K562 (cell line): ENCODE data around the gene DHRS2. TPM values are rescaled to one million over a fixed set of nuclear protein-coding genes. Genes with fewer than 3 reads are reported as not detected.

ENCODE experiments used
- ATAC-seq: fragments of 200-7000 bp; cut with Tn5 transposase; 3 replicates; pipeline ENCODE4 v1.9.1; 2020; ENCODE audit warnings: moderate library complexity
- BruUV-seq: library from RNA; stranded (reverse); fragments of 400-500 nt; replicated peaks from 2 replicates; lab custom pipeline; 2021; lab: Mats Ljungman, UMichigan
- CTCF ChIA-PET: fragments of 300-600 bp; formaldehyde crosslinking; extraction: SDS; loops from one replicate; lab custom pipeline; 2021; ENCODE audit warnings: low intra/inter-chr PET ratio; lab: Yijun Ruan, JAX
- POLR2A ChIA-PET: fragments of 300-600, 350-650 bp; sonication (Branson Sonifier 250); formaldehyde crosslinking; extraction: SDS; loops from one replicate; lab custom pipeline; 2021; ENCODE audit warnings: antibody characterized with exemption, inconsistent platforms; lab: Yijun Ruan, JAX
- DNase-seq, 4 experiments: peaks; one replicate each; pipeline versions ENCODE4 v3.0.0 to v3.0.0-alpha.2; 2011 to 2018; ENCODE audit warnings: low spot score in 3 of 4, mixed read lengths in 3 of 4; ENCODE audit errors: extremely low read depth in 1 of 4
- FAIRE-seq: peaks from 2 replicates; lab custom pipeline; 2011; peaks lifted over from hg19 to GRCh38; lab: Jason Lieb, UNC
- H2AFZ ChIP-seq: 2 replicates; pipeline ENCODE4 v1.6.0; 2011; ENCODE audit warnings: low read depth, low read length, control low read depth, inconsistent platforms
- H3K27ac ChIP-seq: fragments of 200-600 bp; 3 replicates; pipeline ENCODE4 v1.8.0; 2011; ENCODE audit warnings: low read depth, mild to moderate bottlenecking, control low read depth, inconsistent platforms, low read length, moderate library complexity, mixed read lengths; ENCODE audit errors: extremely low read depth
- H3K27me3 ChIP-seq, 2 experiments: fragments of 300-600 bp in 1 of 2; 2 replicates in 1 of 2; 3 replicates in 1 of 2; pipeline versions ENCODE4 v1.6.0 to v1.8.0; 2011; ENCODE audit warnings: inconsistent platforms in 2 of 2, low read length in 2 of 2, mild to moderate bottlenecking in 1 of 2, mixed read lengths in 1 of 2, moderate library complexity in 1 of 2; ENCODE audit not compliant: control insufficient read depth in 2 of 2, insufficient read depth in 2 of 2
- H3K36me3 ChIP-seq: fragments of 300-600 bp; 3 replicates; pipeline ENCODE4 v1.8.0; 2011; ENCODE audit warnings: mild to moderate bottlenecking, low read length, inconsistent platforms; ENCODE audit not compliant: control insufficient read depth, insufficient read depth
- H3K4me1 ChIP-seq, 2 experiments: fragments of 200-600 bp in 1 of 2; replicated peaks in 1 of 2; 2 replicates in 1 of 2; 3 replicates in 1 of 2; pipeline versions ENCODE4 v1.5.1 to v1.8.0; 2011; ENCODE audit warnings: inconsistent platforms in 2 of 2, low read length in 2 of 2, mild to moderate bottlenecking in 1 of 2, mixed read lengths in 1 of 2, moderate library complexity in 1 of 2; ENCODE audit not compliant: control insufficient read depth in 2 of 2, insufficient read depth in 2 of 2
- H3K4me2 ChIP-seq: 2 replicates; pipeline ENCODE4 v1.6.1; 2011; ENCODE audit warnings: low read length, control low read depth, inconsistent platforms, mixed read lengths; ENCODE audit not compliant: insufficient read depth
- H3K4me3 ChIP-seq: fragments of 200-600 bp; sonication (generic), shearing (Covaris generic); 2 replicates; pipeline ENCODE4 v1.5.1; 2016; ENCODE audit warnings: control low read depth, inconsistent platforms
- H3K79me2 ChIP-seq: fragments of 200-600 bp; 3 replicates; pipeline ENCODE4 v1.8.0; 2011; ENCODE audit warnings: low read length, inconsistent platforms; ENCODE audit not compliant: control insufficient read depth, insufficient read depth
- H3K9ac ChIP-seq, 2 experiments: 2 replicates each; pipeline versions ENCODE4 v1.6.0 to v1.6.1; 2011; ENCODE audit warnings: low read depth in 2 of 2, low read length in 2 of 2, control low read depth in 1 of 2, inconsistent platforms in 1 of 2, mild to moderate bottlenecking in 1 of 2, mixed read lengths in 1 of 2; ENCODE audit not compliant: insufficient read depth in 1 of 2
- H3K9me1 ChIP-seq: one replicate; pipeline ENCODE4 v1.6.0; 2011; ENCODE audit warnings: inconsistent platforms, mild to moderate bottlenecking, low read length, moderate library complexity; ENCODE audit not compliant: control insufficient read depth, insufficient read depth
- H3K9me3 ChIP-seq: replicated peaks from 2 replicates; pipeline ENCODE4 v1.5.1; 2011; ENCODE audit warnings: low read depth, low read length, inconsistent platforms; ENCODE audit not compliant: control insufficient read depth, insufficient read depth
- H4K20me1 ChIP-seq: replicated peaks from 2 replicates; pipeline ENCODE4 v1.6.1; 2011; ENCODE audit warnings: low read length, inconsistent platforms, mixed read lengths; ENCODE audit not compliant: control insufficient read depth, insufficient read depth
- CEBPG ChIP-seq, 3 experiments: fragments of 200-800 bp in 1 of 3; sonication (Bioruptor generic) in 1 of 3; sonication (generic) in 1 of 3; formaldehyde crosslinking in 1 of 3; IDR thresholded peaks in 2 of 3; conservative IDR thresholded peaks in 1 of 3; 2 replicates each; pipeline versions ENCODE4 v1.6.1 to v1.8.0; 2016 to 2022; ENCODE audit warnings: missing compliant biosample characterization in 2 of 3, missing genetic modification characterization in 2 of 3, mild to moderate bottlenecking in 1 of 3, missing genetic modification reagents in 1 of 3
- ELK3 ChIP-seq: fragments of 450-650 bp; formaldehyde crosslinking; IDR thresholded peaks from 2 replicates; pipeline ENCODE4 v1.4.0; 2020; ENCODE audit warnings: mild to moderate bottlenecking
- FOXA3 ChIP-seq, 2 experiments: fragments of 450-650 bp in 1 of 2; sonication (generic) in 1 of 2; formaldehyde crosslinking; IDR thresholded peaks in 1 of 2; conservative IDR thresholded peaks in 1 of 2; 2 replicates each; pipeline versions ENCODE4 v1.4.0 to v1.8.0; 2020 to 2022; ENCODE audit warnings: mild to moderate bottlenecking in 2 of 2, missing genetic modification reagents in 1 of 2
- MCM3 ChIP-seq: fragments of 450-650 bp; IDR thresholded peaks from 2 replicates; pipeline ENCODE4 v1.6.1; 2016
- MCM7 ChIP-seq, 2 experiments: fragments of 450-650 bp; IDR thresholded peaks; 2 replicates each; pipeline ENCODE4 v1.6.1; 2016 to 2018
- NBN ChIP-seq: fragments of 450-650 bp; IDR thresholded peaks from 2 replicates; pipeline ENCODE4 v1.6.1; 2016; ENCODE audit warnings: low read depth, mild to moderate bottlenecking
- NCOA6 ChIP-seq: fragments of 450-650 bp; IDR thresholded peaks from 2 replicates; pipeline ENCODE4 v1.6.1; 2017; ENCODE audit warnings: mild to moderate bottlenecking
- NUFIP1 ChIP-seq: fragments of 450-650 bp; IDR thresholded peaks from 2 replicates; pipeline ENCODE4 v1.6.1; 2018; ENCODE audit not compliant: partially characterized antibody
- PRDM10 ChIP-seq: fragments of 450-650 bp; IDR thresholded peaks from 2 replicates; pipeline ENCODE4 v1.6.1; 2018; ENCODE audit not compliant: partially characterized antibody
- SAFB ChIP-seq: fragments of 200-400 bp; formaldehyde crosslinking; IDR thresholded peaks from 2 replicates; pipeline ENCODE4 v1.6.1; 2017; ENCODE audit warnings: low read depth, low read length, borderline replicate concordance
- TBP ChIP-seq: optimal IDR thresholded peaks from 2 replicates; pipeline ENCODE3; 2011; ENCODE audit warnings: low read depth, low read length, improper control_type of control experiment
- ZNF444 ChIP-seq: fragments of 250-450 bp; sonication (Bioruptor Pico); IDR thresholded peaks from 2 replicates; pipeline ENCODE4 v1.4.0; 2020; ENCODE audit warnings: mild to moderate bottlenecking, moderate library complexity
- WGBS: fragments of 100-300 bp; shearing (Covaris generic); methylation state at CpG from one replicate; pipeline ENCODE4 v1.1.6; 2016; ENCODE audit warnings: low coverage, mixed read lengths; ENCODE audit not compliant: insufficient coverage; ENCODE audit errors: missing lambda C conversion rate; 5-methylcytosine and 5-hydroxymethylcytosine counted together
- in situ Hi-C: fragments of 300-500 bp; cut with MboI; formaldehyde crosslinking; loops from 4 replicates; pipeline ENCODE4 v1.15.0; 2018; ENCODE audit warnings: inconsistent platforms, mixed read lengths
- intact Hi-C: fragments of 100-400 bp; cut with micrococcal nuclease; formaldehyde crosslinking; loops from 2 replicates; pipeline ENCODE4 v1.14.2; 2022
- polyA plus RNA-seq, 8 experiments: library from polyadenylated mRNA; depleted of rRNA in 4 of 8; stranded (reverse) in 5 of 8; unstranded in 3 of 8; fragments of >200 nt; fragmentation: Nextera tagmentation in 2 of 8; fragmentation: Illumina TruSeq in 1 of 8; extraction: Ambion mirVana in 2 of 8; extraction: Trizol in 1 of 8; gene quantifications; 2 replicates each; pipeline versions ENCODE4 v1.2.1 to v1.2.3, GENCODE V29; 2011 to 2014; ENCODE audit warnings: inconsistent platforms in 1 of 8, missing spikeins in 1 of 8
- total RNA-seq, 7 experiments: library from RNA; depleted of rRNA in 6 of 7; stranded (reverse); fragments of >200 nt in 6 of 7; fragmentation: Illumina TruSeq in 2 of 7; extraction: Trizol in 2 of 7; gene quantifications; 2 replicates each; pipeline versions ENCODE4 v1.2.1 to v1.2.3, GENCODE V29; 2011 to 2021; ENCODE audit warnings: low replicate concordance in 1 of 7
- TF ChIP-seq, protein P1 (sequence below), 2 experiments: fragments of 200-800 bp in 1 of 2; sonication (Bioruptor generic) in 1 of 2; sonication (generic) in 1 of 2; formaldehyde crosslinking in 1 of 2; IDR thresholded peaks in 1 of 2; conservative IDR thresholded peaks in 1 of 2; 2 replicates each; pipeline versions ENCODE4 v1.5.0 to v1.6.1; 2016 to 2020; ENCODE audit warnings: missing compliant biosample characterization in 1 of 2, missing genetic modification characterization in 1 of 2, missing genetic modification reagents in 1 of 2
- TF ChIP-seq, protein P2 (sequence below): fragments of 450-650 bp; conservative IDR thresholded peaks from 2 replicates; pipeline ENCODE4 v1.6.1; 2016; ENCODE audit warnings: missing genetic modification characterization, low read depth, mild to moderate bottlenecking, control low read depth, missing compliant biosample characterization

The DHRS2 gene
- total and polyA plus RNA-seq, 9 of the 15 experiments (the other 6 are each of a cell fraction or from before 2014, with no cell fraction given): 2.9 to 96.8 (median 64.4) TPM

GRCh38 chr14:23648764-23649460 lies 12.7 kb downstream of the DHRS2 start:
- ATAC-seq (no peak), DNase-seq (no peak), FAIRE-seq (no peak)
- CTCF ChIA-PET: no interaction called here
- H3K79me2 ChIP-seq: no peaks in the 10 kb centered on the region
- no peak overlapping the region for H3K4me3 ChIP-seq
- no peaks in the 10 kb centered on the region for H3K36me3 ChIP-seq
- no peaks in the 10 kb centered on the region; a peak in 1 of 5 replicates for H3K27me3 ChIP-seq
- H3K4me2 ChIP-seq: no peak overlapping the region
- no peak overlapping the region for H3K27ac ChIP-seq
- BruUV-seq: no TSS peak
- POLR2A ChIA-PET: no interaction called here
- no peaks in the 10 kb centered on the region for H3K9me1 ChIP-seq
- no peak overlapping the region for H2AFZ ChIP-seq
- no peaks in the 10 kb centered on the region for H3K9me3 ChIP-seq
- H3K9ac ChIP-seq: no peak overlapping the region
- intact Hi-C loops: no loop called here
- in situ Hi-C loops: no loop called here
- 14% methylated on average over 4 of the region's 5 CpGs for WGBS
- peaks cover 7 to 9% of the 10 kb centered on the region in 2 experiments; a peak in 3 of 5 replicates for H3K4me1 ChIP-seq
- no peaks in the 10 kb centered on the region for H4K20me1 ChIP-seq
- TF ChIP-seq ELK3: no peak
- TF ChIP-seq TBP: no peak
- no peak for TF ChIP-seq CEBPG (CRISPR knock-in tag; IDR thresholded peaks at IDR 0.05)
- no peak for TF ChIP-seq CEBPG (tag; conservative IDR thresholded peaks at IDR 0.05 in 1 of 2, IDR thresholded peaks at IDR 0.05 in 1 of 2)
- TF ChIP-seq MCM3: no peak
- TF ChIP-seq, protein P1, sequence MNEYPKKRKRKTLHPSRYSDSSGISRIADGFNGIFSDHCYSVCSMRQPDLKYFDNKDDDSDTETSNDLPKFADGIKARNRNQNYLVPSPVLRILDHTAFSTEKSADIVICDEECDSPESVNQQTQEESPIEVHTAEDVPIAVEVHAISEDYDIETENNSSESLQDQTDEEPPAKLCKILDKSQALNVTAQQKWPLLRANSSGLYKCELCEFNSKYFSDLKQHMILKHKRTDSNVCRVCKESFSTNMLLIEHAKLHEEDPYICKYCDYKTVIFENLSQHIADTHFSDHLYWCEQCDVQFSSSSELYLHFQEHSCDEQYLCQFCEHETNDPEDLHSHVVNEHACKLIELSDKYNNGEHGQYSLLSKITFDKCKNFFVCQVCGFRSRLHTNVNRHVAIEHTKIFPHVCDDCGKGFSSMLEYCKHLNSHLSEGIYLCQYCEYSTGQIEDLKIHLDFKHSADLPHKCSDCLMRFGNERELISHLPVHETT (CRISPR knock-in tag; conservative IDR thresholded peaks at IDR 0.05 in 1 of 2, IDR thresholded peaks at IDR 0.05 in 1 of 2): no peak
- no peak for TF ChIP-seq MCM7 (IDR thresholded peaks at IDR 0.05)
- TF ChIP-seq PRDM10: no peak
- TF ChIP-seq FOXA3 (CRISPR knock-in tag; conservative IDR thresholded peaks at IDR 0.05 in 1 of 2, IDR thresholded peaks at IDR 0.05 in 1 of 2): no peak
- no peak for TF ChIP-seq NCOA6
- no peak for TF ChIP-seq NBN
- TF ChIP-seq SAFB: no peak
- no peak for TF ChIP-seq NUFIP1
- no peak for TF ChIP-seq ZNF444
- TF ChIP-seq, protein P2, sequence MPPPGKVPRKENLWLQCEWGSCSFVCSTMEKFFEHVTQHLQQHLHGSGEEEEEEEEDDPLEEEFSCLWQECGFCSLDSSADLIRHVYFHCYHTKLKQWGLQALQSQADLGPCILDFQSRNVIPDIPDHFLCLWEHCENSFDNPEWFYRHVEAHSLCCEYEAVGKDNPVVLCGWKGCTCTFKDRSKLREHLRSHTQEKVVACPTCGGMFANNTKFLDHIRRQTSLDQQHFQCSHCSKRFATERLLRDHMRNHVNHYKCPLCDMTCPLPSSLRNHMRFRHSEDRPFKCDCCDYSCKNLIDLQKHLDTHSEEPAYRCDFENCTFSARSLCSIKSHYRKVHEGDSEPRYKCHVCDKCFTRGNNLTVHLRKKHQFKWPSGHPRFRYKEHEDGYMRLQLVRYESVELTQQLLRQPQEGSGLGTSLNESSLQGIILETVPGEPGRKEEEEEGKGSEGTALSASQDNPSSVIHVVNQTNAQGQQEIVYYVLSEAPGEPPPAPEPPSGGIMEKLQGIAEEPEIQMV (tag): no peak
